HepG2 (cell line): ENCODE results near the gene LRSAM1. TPM values are rescaled to one million over a fixed set of nuclear protein-coding genes. Genes with fewer than 3 reads are reported as not detected.

Experiments used
- ATAC-seq: fragments of 200-7000 bp; cut with Tn5 transposase; 3 replicates; pipeline ENCODE4 v1.9.1; 2020; ENCODE audit warnings: mild to moderate bottlenecking, moderate library complexity
- BruUV-seq: library from RNA; stranded (reverse); fragments of 400-500 nt; replicated peaks from 2 replicates; lab custom pipeline; 2021; lab: Mats Ljungman, UMichigan
- CTCF ChIA-PET: fragments of 300-600 bp; formaldehyde crosslinking; extraction: SDS; loops from one replicate; lab custom pipeline; 2021; ENCODE audit warnings: low total read pairs, inconsistent platforms, low intra/inter-chr PET ratio; lab: Yijun Ruan, JAX
- POLR2A ChIA-PET: fragments of 350-600 bp; sonication (Branson Sonifier 250); formaldehyde crosslinking; loops from one replicate; lab custom pipeline; 2020; ENCODE audit warnings: antibody characterized with exemption, inconsistent platforms; lab: Yijun Ruan, JAX
- DNase-seq: peaks from one replicate; pipeline ENCODE4 v3.0.0-alpha.2; 2015; ENCODE audit warnings: low spot score
- FAIRE-seq: peaks from 3 replicates; lab custom pipeline; 2011; peaks lifted over from hg19 to GRCh38; lab: Jason Lieb, UNC
- H2AFZ ChIP-seq: one replicate; pipeline ENCODE4 v1.6.1; 2011; ENCODE audit warnings: low read length, inconsistent platforms
- H3K27ac ChIP-seq: fragments of 300-600 bp; 3 replicates; pipeline ENCODE4 v1.8.0; 2011; ENCODE audit warnings: mixed run types, mild to moderate bottlenecking, mixed read lengths, low read length, inconsistent platforms; ENCODE audit not compliant: insufficient read depth; ENCODE audit errors: extremely low read length
- H3K27me3 ChIP-seq, 2 experiments: fragments of 200-600 bp in 1 of 2; 2 replicates in 1 of 2; 3 replicates in 1 of 2; pipeline versions ENCODE4 v1.6.0 to v1.8.0; 2011; ENCODE audit warnings: low read length in 2 of 2, mild to moderate bottlenecking in 2 of 2, moderate library complexity in 2 of 2, inconsistent platforms in 1 of 2; ENCODE audit not compliant: insufficient read depth in 2 of 2, control insufficient read depth in 1 of 2
- H3K36me3 ChIP-seq, 2 experiments: fragments of 200-600 bp in 1 of 2; replicated peaks in 1 of 2; 2 replicates in 1 of 2; 3 replicates in 1 of 2; pipeline versions ENCODE4 v1.5.1 to v1.8.0; 2011; ENCODE audit warnings: low read length in 2 of 2, inconsistent platforms in 1 of 2; ENCODE audit not compliant: insufficient read depth in 2 of 2, control insufficient read depth in 1 of 2
- H3K4me1 ChIP-seq: 2 replicates; pipeline ENCODE4 v1.5.1; 2012; ENCODE audit warnings: low read length, inconsistent platforms; ENCODE audit not compliant: insufficient read depth
- H3K4me2 ChIP-seq: 2 replicates; pipeline ENCODE4 v1.6.0; 2011; ENCODE audit warnings: low read depth, low read length, inconsistent platforms
- H3K4me3 ChIP-seq, 3 experiments: fragments of 200-600 bp in 1 of 3; sonication (generic), shearing (Covaris generic) in 1 of 3; replicated peaks in 1 of 3; 2 replicates each; pipeline ENCODE4 v1.5.1; 2011 to 2016; ENCODE audit warnings: low read length in 3 of 3, inconsistent platforms in 2 of 3, low read depth in 2 of 3, mild to moderate bottlenecking in 2 of 3, control low read depth in 1 of 3, mixed read lengths in 1 of 3; ENCODE audit not compliant: insufficient read depth in 1 of 3
- H3K79me2 ChIP-seq: one replicate; pipeline ENCODE4 v1.6.1; 2011; ENCODE audit warnings: low read length, inconsistent platforms; ENCODE audit not compliant: insufficient read depth
- H3K9ac ChIP-seq: 2 replicates; pipeline ENCODE4 v1.6.0; 2011; ENCODE audit warnings: mild to moderate bottlenecking, low read depth, low read length, inconsistent platforms; ENCODE audit not compliant: insufficient read depth
- H3K9me3 ChIP-seq: 2 replicates; pipeline ENCODE4 v1.5.1; 2012; ENCODE audit warnings: mild to moderate bottlenecking, low read length
- H4K20me1 ChIP-seq: 2 replicates; pipeline ENCODE4 v1.6.0; 2011; ENCODE audit warnings: inconsistent platforms, mild to moderate bottlenecking, low read length, moderate library complexity; ENCODE audit not compliant: insufficient read depth
- AGO2 ChIP-seq: fragments of 200-400 bp; formaldehyde crosslinking; optimal IDR thresholded peaks from 2 replicates; pipeline ENCODE3; 2017; ENCODE audit warnings: mild to moderate bottlenecking, low read depth, low read length, moderate library complexity
- ARNTL ChIP-seq: sonication (generic); formaldehyde crosslinking; IDR thresholded peaks from 2 replicates; pipeline ENCODE4 v1.4.0; 2020; ENCODE audit warnings: mild to moderate bottlenecking, missing genetic modification reagents
- FOSL2 ChIP-seq: sonication (generic); formaldehyde crosslinking; IDR thresholded peaks from 2 replicates; pipeline ENCODE4 v1.4.0; 2020; ENCODE audit warnings: missing genetic modification reagents
- KLF6 ChIP-seq: IDR thresholded peaks from 2 replicates; pipeline ENCODE4 v1.8.0; 2016; ENCODE audit warnings: missing biosample characterization, missing genetic modification reagents
- RORA ChIP-seq: sonication (generic); formaldehyde crosslinking; IDR thresholded peaks from 2 replicates; pipeline ENCODE4 v1.5.0; 2020; ENCODE audit warnings: mild to moderate bottlenecking, missing genetic modification reagents, moderate library complexity
- TFAP4 ChIP-seq: sonication (generic); IDR thresholded peaks from 2 replicates; pipeline ENCODE4 v1.6.1; 2016; ENCODE audit warnings: low read depth, borderline replicate concordance
- ZNF577 ChIP-seq: sonication (generic); formaldehyde crosslinking; IDR thresholded peaks from 2 replicates; pipeline ENCODE4 v1.4.0; 2020; ENCODE audit warnings: mild to moderate bottlenecking, low read depth, missing genetic modification reagents, borderline replicate concordance
- WGBS: methylation state at CpG from one replicate; pipeline ENCODE4 v1.1.6; 2017; ENCODE audit warnings: low lambda C conversion rate; 5-methylcytosine and 5-hydroxymethylcytosine counted together
- in situ Hi-C: cut with HindIII; loops from 2 replicates; pipeline ENCODE4 v1.10.0; 2017; ENCODE audit warnings: low pct_unique_long_range_greater_than_20kb; ENCODE audit not compliant: extremely low pct_ligation_motif_present
- intact Hi-C: fragments of 100-400 bp; cut with micrococcal nuclease; formaldehyde crosslinking; loops from one replicate; pipeline ENCODE4 v1.10.0; 2022; ENCODE audit not compliant: unreplicated experiment
- polyA plus RNA-seq, 8 experiments: library from polyadenylated mRNA; depleted of rRNA in 3 of 8; stranded (reverse) in 7 of 8; unstranded in 1 of 8; fragments of >200 nt; fragmentation: Illumina TruSeq in 4 of 8; extraction: Trizol in 4 of 8; gene quantifications; 2 replicates each; pipeline versions ENCODE4 v1.2.1 to v1.2.3, GENCODE V29; 2011 to 2016; ENCODE audit warnings: low read depth in 4 of 8, missing spikeins in 1 of 8, mixed read lengths in 1 of 8; ENCODE audit not compliant: insufficient read depth in 1 of 8
- total RNA-seq, 5 experiments: library from RNA; depleted of rRNA; stranded (reverse); fragments of >200 nt; fragmentation: Illumina TruSeq; extraction: Trizol; gene quantifications; 2 replicates each; pipeline ENCODE4 v1.2.3, GENCODE V29; 2016; ENCODE audit warnings: low read depth in 1 of 5

LRSAM1 gene
- total and polyA plus RNA-seq, 2 of the 13 experiments (the other 11 are each of a cell fraction or from before 2014, with no cell fraction given): 8.7 to 10.2 TPM

- intact Hi-C loops (no loop called here), in situ Hi-C loops (no loop called here)
- no TSS peak for BruUV-seq
- 0 out of 2 replicates have a peak, but pooled peaks cover 3% of the 10 kb centered on the region for H4K20me1 ChIP-seq
- H3K27me3 ChIP-seq: no peaks in the 10 kb centered on the region
- 100% methylated on average over 3 of the region's 5 CpGs for WGBS
- ChIA-PET CTCF (no interaction called here), POLR2A (no interaction called here)
- no peak for TF ChIP-seq TFAP4
- no peak for TF ChIP-seq ARNTL (CRISPR knock-in tag)
- no peak for TF ChIP-seq RORA (CRISPR knock-in tag)
- TF ChIP-seq KLF6 (CRISPR knock-in tag): no peak
- TF ChIP-seq ZNF577: no peak
- FAIRE-seq: no peak
- H3K9me3 ChIP-seq: no peaks in the 10 kb centered on the region
- no peak overlapping the region for H3K9ac ChIP-seq
- no peak overlapping the region for H3K4me2 ChIP-seq
- no peak for ATAC-seq
- no peaks in the 10 kb centered on the region for H3K79me2 ChIP-seq
- H3K4me3 ChIP-seq: no peak overlapping the region
- H2AFZ ChIP-seq: no peak overlapping the region
- DNase-seq: no peak
- peaks cover 10 to 28% of the 10 kb centered on the region in 2 experiments; a peak in 3 of 5 replicates for H3K36me3 ChIP-seq
- H3K27ac ChIP-seq: no peak overlapping the region
- H3K4me1 ChIP-seq: no peaks in the 10 kb centered on the region
Observed at GRCh38 chr9:127474592-127474991, 23.3 kb downstream of the LRSAM1 start.

- no peak for FAIRE-seq
- no peak overlapping the region for H3K9ac ChIP-seq
- intact Hi-C loops: no loop called here
- no peaks in the 10 kb centered on the region for H3K4me1 ChIP-seq
- no peaks in the 10 kb centered on the region for H3K9me3 ChIP-seq
- BruUV-seq: no TSS peak
- ChIA-PET POLR2A (no interaction called here), CTCF (no interaction called here)
- DNase-seq: no peak
- TF ChIP-seq FOSL2 (CRISPR knock-in tag) (no peak), AGO2 (peak; percentile 31)
- no peak for ATAC-seq
- H3K27me3 ChIP-seq: no peaks in the 10 kb centered on the region
- no peaks in the 10 kb centered on the region for H3K79me2 ChIP-seq
- peaks cover 9 to 44% of the 10 kb centered on the region in 2 experiments; a peak in 4 of 5 replicates for H3K36me3 ChIP-seq
- H3K4me3 ChIP-seq: no peak overlapping the region
- H3K4me2 ChIP-seq: no peak overlapping the region
- no peak overlapping the region for H3K27ac ChIP-seq
- in situ Hi-C loops: no loop called here
- H2AFZ ChIP-seq: no peak overlapping the region
- WGBS: 91% methylated on average over 14 of the region's 17 CpGs
- H4K20me1 ChIP-seq: 0 out of 2 replicates have a peak, but pooled peaks cover 3% of the 10 kb centered on the region
Observed at GRCh38 chr9:127479507-127480081, 28.3 kb downstream of the LRSAM1 start.
